ENCODE results near the gene RGS12. TPM values are rescaled to one million over a fixed set of nuclear protein-coding genes. Genes with fewer than 3 reads are reported as not detected.

RGS12 gene
- total RNA-seq, 1 experiment from 2014 or later = 16.9 TPM

- no peak overlapping the region for H3T11ph ChIP-seq (ENCODE audit: low read length)
- no peak for DNase-seq
Measured at GRCh38 chr4:3243136-3243780, 49.6 kb upstream of the RGS12 start.

More at GRCh38 chr4:3243136-3243780, 49.6 kb upstream of the RGS12 start:
- Histone ChIP-seq H2BK12ac (ENCODE audit: insufficient read length, low read depth, low read length) (no peak overlapping the region), H3K56ac (ENCODE audit: insufficient read length, low read depth, low read length) (no peak overlapping the region), H3K23ac (ENCODE audit: insufficient read length, low read depth, low read length) (no peak overlapping the region), H3K9ac (ENCODE audit: extremely low read depth, insufficient read length, low read length) (no peak overlapping the region), H4K20me1 (ENCODE audit: control insufficient read depth, insufficient read depth, insufficient read length) (no peaks in the 10 kb centered on the region), H2BK120ac (ENCODE audit: low read depth, low read length, poor library complexity, severe bottlenecking) (no peak overlapping the region), H2BK20ac (ENCODE audit: low read depth, low read length, poor library complexity, severe bottlenecking) (no peak overlapping the region), H3K14ac (ENCODE audit: insufficient read depth, low read length) (no peak overlapping the region), H4K91ac (ENCODE audit: insufficient read length, low read depth, low read length) (no peak overlapping the region), H3K79me1 (ENCODE audit: insufficient read depth, low read depth, low read length, poor library complexity, severe bottlenecking) (no peaks in the 10 kb centered on the region), H3K27me3 (ENCODE audit: insufficient read depth, low read length) (no peaks in the 10 kb centered on the region; the same call in 1 of the 2 replicates), H2BK15ac (ENCODE audit: low read depth, low read length) (no peak overlapping the region), H3K27ac (ENCODE audit: insufficient read length, low read depth, low read length) (no peak overlapping the region), H3K18ac (ENCODE audit: insufficient read length, low read depth, low read length) (no peak overlapping the region), H2AFZ (ENCODE audit: low read length) (no peak overlapping the region), H3K4ac (ENCODE audit: low read depth, low read length) (no peak overlapping the region), H3K4me1 (ENCODE audit: insufficient read depth, low read length) (no peaks in the 10 kb centered on the region), H4K5ac (ENCODE audit: insufficient read length, low read depth, low read length) (no peak overlapping the region), H2AK5ac (ENCODE audit: insufficient read length, low read length) (no peak overlapping the region), H3K79me2 (ENCODE audit: insufficient read depth, low read length) (no peaks in the 10 kb centered on the region), H2BK5ac (ENCODE audit: insufficient read length, low read length) (no peak overlapping the region), H4K8ac (replicated peaks; ENCODE audit: insufficient read length, low read depth, low read length) (no peak overlapping the region), H3K9me3 (ENCODE audit: control insufficient read depth, low read depth, low read length) (no peaks in the 10 kb centered on the region), H3K4me2 (ENCODE audit: insufficient read depth, insufficient read length, low read length) (no peak overlapping the region), H3K23me2 (ENCODE audit: insufficient read length, low read depth, low read length, poor library complexity, severe bottlenecking) (no peaks in the 10 kb centered on the region)
- no peak overlapping the region; a peak in 3 of 7 replicates for H3K27ac Mint-ChIP-seq
- H3K4me1 Mint-ChIP-seq = peaks cover 11 to 45% of the 10 kb centered on the region in 2 experiments
- no CpG with 5 or more reads among the region's 23 CpGs for WGBS (ENCODE audit: extremely low coverage, insufficient read length, low lambda C conversion rate)
- TF ChIP-seq, protein P1, sequence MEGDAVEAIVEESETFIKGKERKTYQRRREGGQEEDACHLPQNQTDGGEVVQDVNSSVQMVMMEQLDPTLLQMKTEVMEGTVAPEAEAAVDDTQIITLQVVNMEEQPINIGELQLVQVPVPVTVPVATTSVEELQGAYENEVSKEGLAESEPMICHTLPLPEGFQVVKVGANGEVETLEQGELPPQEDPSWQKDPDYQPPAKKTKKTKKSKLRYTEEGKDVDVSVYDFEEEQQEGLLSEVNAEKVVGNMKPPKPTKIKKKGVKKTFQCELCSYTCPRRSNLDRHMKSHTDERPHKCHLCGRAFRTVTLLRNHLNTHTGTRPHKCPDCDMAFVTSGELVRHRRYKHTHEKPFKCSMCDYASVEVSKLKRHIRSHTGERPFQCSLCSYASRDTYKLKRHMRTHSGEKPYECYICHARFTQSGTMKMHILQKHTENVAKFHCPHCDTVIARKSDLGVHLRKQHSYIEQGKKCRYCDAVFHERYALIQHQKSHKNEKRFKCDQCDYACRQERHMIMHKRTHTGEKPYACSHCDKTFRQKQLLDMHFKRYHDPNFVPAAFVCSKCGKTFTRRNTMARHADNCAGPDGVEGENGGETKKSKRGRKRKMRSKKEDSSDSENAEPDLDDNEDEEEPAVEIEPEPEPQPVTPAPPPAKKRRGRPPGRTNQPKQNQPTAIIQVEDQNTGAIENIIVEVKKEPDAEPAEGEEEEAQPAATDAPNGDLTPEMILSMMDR (conservative IDR thresholded peaks at IDR 0.05) = no peak
- H3K36me3 Mint-ChIP-seq (ENCODE audit: insufficient read depth in 1 of 3, low read depth in 3 of 3) = peaks cover 28 to 41% (median 31%) of the 10 kb centered on the region in 3 experiments; a peak in 6 of 7 replicates
- no peaks in the 10 kb centered on the region; a peak in 1 of 5 replicates for H3K9me3 Mint-ChIP-seq
- H3K27me3 Mint-ChIP-seq (ENCODE audit: low read depth) = peaks cover 28% of the 10 kb centered on the region
- H3K4me3 Mint-ChIP-seq = no peak overlapping the region

All from H9 (cell line).